Activated T-helper 1 cell treated with anti-CD3 and anti-CD28 coated beads, Interleukin-12 subunit alpha, Interleukin-12 subunit beta, Interleukin-2, Interleukin-4 antibody, amounts not matched to agents 30 ng/mL and 10 ng/mL and 1 ng/mL, durations not matched to agents 14 hours and 24 hours and 36 hours (primary cell): ENCODE measurements around the gene NIM1K. TPM values are rescaled to one million over a fixed set of nuclear protein-coding genes. Genes with fewer than 3 reads are reported as not detected.

ENCODE experiments used
- DNase-seq: peaks from one replicate; pipeline ENCODE4 v3.0.0; 2021; ENCODE audit warnings: low spot score
- H3K27ac Mint-ChIP-seq: one replicate; pipeline ENCODE4 v1.8.0; 2021; ENCODE audit warnings: mild to moderate bottlenecking, mixed read lengths
- H3K27me3 Mint-ChIP-seq: one replicate; pipeline ENCODE4 v1.8.0; 2022; ENCODE audit warnings: mild to moderate bottlenecking, moderate library complexity, mixed read lengths; ENCODE audit not compliant: insufficient read depth
- H3K36me3 Mint-ChIP-seq: one replicate; pipeline ENCODE4 v1.8.0; 2021; ENCODE audit warnings: low read depth, mixed read lengths
- H3K4me1 Mint-ChIP-seq: one replicate; pipeline ENCODE4 v1.8.0; 2021; ENCODE audit warnings: low read depth, mixed read lengths
- H3K4me3 Mint-ChIP-seq: one replicate; pipeline ENCODE4 v1.8.0; 2021; ENCODE audit warnings: mild to moderate bottlenecking, moderate library complexity, mixed read lengths
- H3K9me3 Mint-ChIP-seq: one replicate; pipeline ENCODE4 v1.8.0; 2021; ENCODE audit warnings: mixed read lengths
- intact Hi-C: fragments of 100-400 bp; cut with micrococcal nuclease; formaldehyde crosslinking; loops from one replicate; pipeline ENCODE4 v1.15.1; 2024
- total RNA-seq: library from RNA; stranded (reverse); gene quantifications from 2 replicates; pipeline ENCODE4 v1.2.3, GENCODE V29; 2022

Gene NIM1K
- 0.39 and 0.67 TPM in 2 replicates for total RNA-seq

- H3K27ac Mint-ChIP-seq, result peak within 1 kb of the TSS; percentile 89
- H3K4me3 Mint-ChIP-seq, result peak within 1 kb of the TSS; percentile 85
- intact Hi-C loops, result loop anchor here (2.0 to 5.0 kb wide), 5 partner anchors 117 to 291 kb away; partner anchors contain the start of gene TMEM267
- DNase-seq, result peak; percentile 39
- peaks cover 1% of the 10 kb centered on the region for H3K36me3 Mint-ChIP-seq
- peaks cover 22% of the 10 kb centered on the region for H3K27me3 Mint-ChIP-seq
- no peaks in the 10 kb centered on the region for H3K9me3 Mint-ChIP-seq
- peaks cover 40% of the 10 kb centered on the region for H3K4me1 Mint-ChIP-seq
These were observed at the start of gene NIM1K for GRCh38 chr5:43191740-43192557. NIM1K (plus strand) TSS chr5:43192225; CDS start chr5:43245776, 53,551 bp downstream.

- H3K4me3 Mint-ChIP-seq, result no peak overlapping the region
- peaks cover 22% of the 10 kb centered on the region for H3K36me3 Mint-ChIP-seq
- intact Hi-C loops, result no loop called here
- H3K9me3 Mint-ChIP-seq, result no peaks in the 10 kb centered on the region
- no peak for DNase-seq
- H3K4me1 Mint-ChIP-seq, result peaks cover 6% of the 10 kb centered on the region
- no peak overlapping the region for H3K27ac Mint-ChIP-seq
- H3K27me3 Mint-ChIP-seq, result no peaks in the 10 kb centered on the region
These were observed 47.0 kb upstream of the NIM1K start for GRCh38 chr5:43145071-43145470.

- no peak for DNase-seq
- Mint-ChIP-seq H3K9me3 (no peaks in the 10 kb centered on the region), H3K4me1 (peaks cover 6% of the 10 kb centered on the region), H3K4me3 (no peak overlapping the region), H3K36me3 (peaks cover 18% of the 10 kb centered on the region), H3K27me3 (no peaks in the 10 kb centered on the region), H3K27ac (no peak overlapping the region)
- intact Hi-C loops, result no loop called here
These were observed 45.1 kb upstream of the NIM1K start for GRCh38 chr5:43146958-43147357.

- DNase-seq, result no peak
- peaks cover 15% of the 10 kb centered on the region for H3K36me3 Mint-ChIP-seq
- intact Hi-C loops, result no loop called here
- H3K27ac Mint-ChIP-seq, result no peak overlapping the region
- H3K27me3 Mint-ChIP-seq, result no peaks in the 10 kb centered on the region
- no peaks in the 10 kb centered on the region for H3K9me3 Mint-ChIP-seq
- H3K4me1 Mint-ChIP-seq, result peaks cover 2% of the 10 kb centered on the region
- no peak overlapping the region for H3K4me3 Mint-ChIP-seq
These were observed 43.6 kb upstream of the NIM1K start for GRCh38 chr5:43148417-43148816.

GRCh38 chr5:43149231-43149630, 42.8 kb upstream of the NIM1K start:
- Mint-ChIP-seq H3K4me3 (no peak overlapping the region), H3K9me3 (no peaks in the 10 kb centered on the region), H3K27ac (no peak overlapping the region), H3K4me1 (no peaks in the 10 kb centered on the region), H3K36me3 (peaks cover 18% of the 10 kb centered on the region), H3K27me3 (no peaks in the 10 kb centered on the region)
- DNase-seq, result no peak
- intact Hi-C loops, result no loop called here

GRCh38 chr5:43150075-43150474, 42.0 kb upstream of the NIM1K start:
- Mint-ChIP-seq H3K36me3 (peaks cover 10% of the 10 kb centered on the region), H3K4me3 (no peak overlapping the region), H3K9me3 (no peaks in the 10 kb centered on the region), H3K27me3 (no peaks in the 10 kb centered on the region), H3K27ac (no peak overlapping the region), H3K4me1 (peaks cover under 1% of the 10 kb centered on the region)
- intact Hi-C loops, result no loop called here
- no peak for DNase-seq

GRCh38 chr5:43150748-43151147, 41.3 kb upstream of the NIM1K start:
- Mint-ChIP-seq H3K4me3 (no peak overlapping the region), H3K27me3 (no peaks in the 10 kb centered on the region), H3K9me3 (no peaks in the 10 kb centered on the region), H3K4me1 (peaks cover 7% of the 10 kb centered on the region), H3K27ac (no peak overlapping the region), H3K36me3 (peaks cover 6% of the 10 kb centered on the region)
- DNase-seq, result no peak
- intact Hi-C loops, result no loop called here

GRCh38 chr5:43152946-43153345, 39.1 kb upstream of the NIM1K start:
- H3K27me3 Mint-ChIP-seq, result no peaks in the 10 kb centered on the region
- peaks cover 9% of the 10 kb centered on the region for H3K4me1 Mint-ChIP-seq
- intact Hi-C loops, result no loop called here
- peaks cover 7% of the 10 kb centered on the region for H3K36me3 Mint-ChIP-seq
- no peaks in the 10 kb centered on the region for H3K9me3 Mint-ChIP-seq
- H3K4me3 Mint-ChIP-seq, result no peak overlapping the region
- DNase-seq, result no peak
- no peak overlapping the region for H3K27ac Mint-ChIP-seq

GRCh38 chr5:43154469-43154868, 37.6 kb upstream of the NIM1K start:
- Mint-ChIP-seq H3K4me1 (peaks cover 9% of the 10 kb centered on the region), H3K27ac (no peak overlapping the region), H3K27me3 (no peaks in the 10 kb centered on the region), H3K36me3 (peaks cover 7% of the 10 kb centered on the region), H3K9me3 (no peaks in the 10 kb centered on the region), H3K4me3 (no peak overlapping the region)
- no peak for DNase-seq
- intact Hi-C loops, result no loop called here

GRCh38 chr5:43155394-43156096, 36.5 kb upstream of the NIM1K start:
- Mint-ChIP-seq H3K27me3 (no peaks in the 10 kb centered on the region), H3K4me1 (peaks cover 9% of the 10 kb centered on the region), H3K9me3 (no peaks in the 10 kb centered on the region), H3K36me3 (peaks cover 9% of the 10 kb centered on the region), H3K27ac (no peak overlapping the region), H3K4me3 (no peak overlapping the region)
- no peak for DNase-seq
- intact Hi-C loops, result no loop called here

- H3K36me3 Mint-ChIP-seq, result peaks cover 13% of the 10 kb centered on the region
- intact Hi-C loops, result no loop called here
- peaks cover 16% of the 10 kb centered on the region for H3K4me1 Mint-ChIP-seq
- DNase-seq, result no peak
- no peak overlapping the region for H3K4me3 Mint-ChIP-seq
- H3K27ac Mint-ChIP-seq, result no peak overlapping the region
- no peaks in the 10 kb centered on the region for H3K27me3 Mint-ChIP-seq
- H3K9me3 Mint-ChIP-seq, result no peaks in the 10 kb centered on the region
These were observed 35.6 kb upstream of the NIM1K start for GRCh38 chr5:43156388-43156787.

GRCh38 chr5:43157068-43157467, 35.0 kb upstream of the NIM1K start:
- intact Hi-C loops, result no loop called here
- no peaks in the 10 kb centered on the region for H3K27me3 Mint-ChIP-seq
- no peak for DNase-seq
- peaks cover 16% of the 10 kb centered on the region for H3K36me3 Mint-ChIP-seq
- H3K9me3 Mint-ChIP-seq, result no peaks in the 10 kb centered on the region
- H3K4me1 Mint-ChIP-seq, result peaks cover 19% of the 10 kb centered on the region
- H3K4me3 Mint-ChIP-seq, result no peak overlapping the region
- H3K27ac Mint-ChIP-seq, result no peak overlapping the region

- intact Hi-C loops, result no loop called here
- H3K9me3 Mint-ChIP-seq, result no peaks in the 10 kb centered on the region
- peaks cover 10% of the 10 kb centered on the region for H3K4me1 Mint-ChIP-seq
- H3K36me3 Mint-ChIP-seq, result peaks cover 25% of the 10 kb centered on the region
- no peak for DNase-seq
- no peak overlapping the region for H3K4me3 Mint-ChIP-seq
- no peaks in the 10 kb centered on the region for H3K27me3 Mint-ChIP-seq
- H3K27ac Mint-ChIP-seq, result peak overlapping the region; percentile 49
These were observed 30.8 kb upstream of the NIM1K start for GRCh38 chr5:43161244-43161643.
